ENCODE measurements around the gene TMEM62. TPM values are rescaled to one million over a fixed set of nuclear protein-coding genes. Genes with fewer than 3 reads are reported as not detected.

Gene TMEM62
- total and polyA plus RNA-seq, 2 donors (not counting 1 experiment from before 2014, with no cell fraction given), result 18.6 to 65.3 TPM

DNA sequence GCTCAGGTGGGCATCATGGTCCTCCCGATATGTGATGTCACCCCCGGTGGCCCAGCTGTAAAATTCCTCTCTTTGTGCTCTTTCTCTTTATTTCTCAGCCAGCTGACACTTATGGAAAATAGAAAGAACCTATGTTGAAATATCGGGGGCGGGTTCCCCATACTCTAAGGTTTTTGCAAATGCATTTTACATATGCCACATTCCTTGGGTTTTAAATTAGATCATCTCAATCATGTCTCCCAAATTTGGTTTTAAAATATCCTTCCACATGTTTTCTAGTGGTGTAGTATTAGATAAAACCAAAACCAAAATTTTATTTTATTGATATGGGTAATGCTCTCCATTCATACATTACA, 4.4 kb upstream of the TMEM62 start:
- no peak overlapping the region for H3K4me3 Mint-ChIP-seq
- Histone ChIP-seq H3K27me3 (replicated peaks in 1 of 4; ENCODE audit: control extremely low read depth in 1 of 4, control insufficient read depth in 3 of 4, insufficient read depth in 4 of 4, low read length in 3 of 4) (no peaks in the 10 kb centered on the region), H3K9me3 (ENCODE audit: control extremely low read depth in 1 of 3, control insufficient read depth in 2 of 3, insufficient read depth in 1 of 3, low read length in 2 of 3) (peaks cover 0 to 2% (median 1%) of the 10 kb centered on the region in 3 donors), H2AFZ (ENCODE audit: insufficient read depth, low read depth, low read length, poor library complexity, severe bottlenecking) (no peak overlapping the region), H3K4me1 (ENCODE audit: control insufficient read depth in 2 of 2, insufficient read depth in 2 of 2, low read length in 2 of 2) (peaks cover 5 to 8% of the 10 kb centered on the region in 2 donors), H3K79me2 (ENCODE audit: control insufficient read depth, insufficient read depth, low read length) (peaks cover 7% of the 10 kb centered on the region), H4K20me1 (ENCODE audit: control insufficient read depth, insufficient read depth, low read length, poor library complexity, severe bottlenecking) (no peaks in the 10 kb centered on the region), H3K4me2 (replicated peaks; ENCODE audit: low read depth, low read length, poor library complexity, severe bottlenecking) (no peak overlapping the region), H3K4me3 (ENCODE audit: control extremely low read depth in 1 of 5, extremely low read depth in 1 of 5, insufficient read depth in 1 of 5, low read depth in 2 of 5, low read length in 4 of 5) (no peak overlapping the region), H3K36me3 (replicated peaks in 1 of 2; ENCODE audit: control extremely low read depth in 1 of 2, control insufficient read depth in 1 of 2, extremely low read depth in 1 of 2, insufficient read depth in 2 of 2, low read length in 1 of 2) (no peaks in the 10 kb centered on the region), H3K27ac (ENCODE audit: low read length in 2 of 2) (no peak overlapping the region), H3K9ac (ENCODE audit: low read length) (no peak overlapping the region)
- H3K27ac Mint-ChIP-seq, result no peak overlapping the region
- CTCF ChIA-PET, result no interaction called here
- H3K4me1 Mint-ChIP-seq, result peaks cover 5% of the 10 kb centered on the region
- no CpG with 5 or more reads among the region's 4 CpGs for WGBS (ENCODE audit: insufficient coverage)
- H3K27me3 Mint-ChIP-seq, result no peaks in the 10 kb centered on the region
- TF ChIP-seq EZH2 (IDR thresholded peaks at IDR 0.05; ENCODE audit: borderline replicate concordance, insufficient read depth, low read depth, low read length, poor library complexity, severe bottlenecking), result no peak
- no peak for DNase-seq
- no peak for ATAC-seq (ENCODE audit: low read depth)
- intact Hi-C loops (cut with micrococcal nuclease), result no loop called here
- POLR2A ChIA-PET, result no interaction called here
- H3K9me3 Mint-ChIP-seq (ENCODE audit: insufficient read depth), result peaks cover 10% of the 10 kb centered on the region

DNA sequence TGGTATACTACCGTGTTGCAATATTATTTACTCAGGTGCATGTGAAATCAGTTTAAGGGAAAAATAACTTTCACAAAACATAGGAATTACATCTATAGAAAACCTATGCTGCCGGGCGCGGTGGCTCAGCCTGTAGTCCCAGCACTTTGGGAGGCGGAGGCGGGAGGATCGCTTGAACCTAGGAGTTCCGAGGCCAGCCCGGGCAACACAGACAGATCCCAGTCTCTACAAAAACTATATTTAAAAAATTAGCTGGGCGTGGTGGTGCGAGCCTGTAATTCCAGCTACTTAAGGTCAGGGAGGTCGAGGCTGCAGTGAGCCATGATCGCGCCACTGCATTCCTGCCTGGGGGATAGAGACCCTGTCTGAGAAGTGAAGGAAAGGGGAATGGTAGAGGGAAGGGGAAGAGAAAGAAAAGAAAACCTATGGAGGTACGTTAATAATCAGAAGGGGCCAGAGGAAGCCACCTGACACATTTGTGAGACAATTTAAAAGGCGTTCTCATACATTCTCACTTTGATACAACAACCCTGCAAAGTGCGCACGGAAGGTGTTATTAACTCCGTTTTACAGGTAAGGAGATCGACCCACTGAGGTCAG, 456 bp upstream of the TMEM62 start:
- Histone ChIP-seq H3K27ac (ENCODE audit: low read length in 2 of 2) (peak overlapping the region; percentile 47 to 85), H3K27me3 (replicated peaks in 1 of 4; ENCODE audit: control extremely low read depth in 1 of 4, control insufficient read depth in 3 of 4, insufficient read depth in 4 of 4, low read length in 3 of 4) (no peaks in the 10 kb centered on the region), H3K79me2 (ENCODE audit: control insufficient read depth, insufficient read depth, low read length) (peaks cover 41% of the 10 kb centered on the region), H3K4me3 (ENCODE audit: control extremely low read depth in 1 of 5, extremely low read depth in 1 of 5, insufficient read depth in 1 of 5, low read depth in 2 of 5, low read length in 4 of 5) (peak overlapping the region; percentile 59 to 91 (median 76)), H3K9ac (ENCODE audit: low read length) (peak overlapping the region; percentile 85), H3K4me1 (ENCODE audit: control insufficient read depth in 2 of 2, insufficient read depth in 2 of 2, low read length in 2 of 2) (peaks cover 18 to 21% of the 10 kb centered on the region in 2 donors), H4K20me1 (ENCODE audit: control insufficient read depth, insufficient read depth, low read length, poor library complexity, severe bottlenecking) (peaks cover 10% of the 10 kb centered on the region), H2AFZ (ENCODE audit: insufficient read depth, low read depth, low read length, poor library complexity, severe bottlenecking) (peak overlapping the region; percentile 77), H3K9me3 (ENCODE audit: control extremely low read depth in 1 of 3, control insufficient read depth in 2 of 3, insufficient read depth in 1 of 3, low read length in 2 of 3) (peaks cover 0 to 2% (median 1%) of the 10 kb centered on the region in 3 donors), H3K4me2 (replicated peaks; ENCODE audit: low read depth, low read length, poor library complexity, severe bottlenecking) (peak overlapping the region; percentile 78), H3K36me3 (replicated peaks in 1 of 2; ENCODE audit: control extremely low read depth in 1 of 2, control insufficient read depth in 1 of 2, extremely low read depth in 1 of 2, insufficient read depth in 2 of 2, low read length in 1 of 2) (peaks cover 0 to 16% of the 10 kb centered on the region in 2 experiments)
- Mint-ChIP-seq H3K27ac (peak overlapping the region; percentile 94), H3K4me3 (peak overlapping the region; percentile 93), H3K9me3 (ENCODE audit: insufficient read depth) (peaks cover 10% of the 10 kb centered on the region), H3K27me3 (no peaks in the 10 kb centered on the region), H3K4me1 (peaks cover 24% of the 10 kb centered on the region)
- TF ChIP-seq, protein P1, sequence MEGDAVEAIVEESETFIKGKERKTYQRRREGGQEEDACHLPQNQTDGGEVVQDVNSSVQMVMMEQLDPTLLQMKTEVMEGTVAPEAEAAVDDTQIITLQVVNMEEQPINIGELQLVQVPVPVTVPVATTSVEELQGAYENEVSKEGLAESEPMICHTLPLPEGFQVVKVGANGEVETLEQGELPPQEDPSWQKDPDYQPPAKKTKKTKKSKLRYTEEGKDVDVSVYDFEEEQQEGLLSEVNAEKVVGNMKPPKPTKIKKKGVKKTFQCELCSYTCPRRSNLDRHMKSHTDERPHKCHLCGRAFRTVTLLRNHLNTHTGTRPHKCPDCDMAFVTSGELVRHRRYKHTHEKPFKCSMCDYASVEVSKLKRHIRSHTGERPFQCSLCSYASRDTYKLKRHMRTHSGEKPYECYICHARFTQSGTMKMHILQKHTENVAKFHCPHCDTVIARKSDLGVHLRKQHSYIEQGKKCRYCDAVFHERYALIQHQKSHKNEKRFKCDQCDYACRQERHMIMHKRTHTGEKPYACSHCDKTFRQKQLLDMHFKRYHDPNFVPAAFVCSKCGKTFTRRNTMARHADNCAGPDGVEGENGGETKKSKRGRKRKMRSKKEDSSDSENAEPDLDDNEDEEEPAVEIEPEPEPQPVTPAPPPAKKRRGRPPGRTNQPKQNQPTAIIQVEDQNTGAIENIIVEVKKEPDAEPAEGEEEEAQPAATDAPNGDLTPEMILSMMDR (IDR thresholded peaks at IDR 0.05), result no peak
- TF ChIP-seq EZH2 (IDR thresholded peaks at IDR 0.05; ENCODE audit: borderline replicate concordance, insufficient read depth, low read depth, low read length, poor library complexity, severe bottlenecking), result no peak
- ChIA-PET CTCF (interaction anchor here (1.4 kb wide), 1 partner anchor 10 kb away, joined by 3 read pairs; no protein-coding TSS in a partner anchor), POLR2A (interaction anchor here (2.1 to 2.3 kb wide), 2 partner anchors 14 to 27 kb away, joined by 7 to 10 read pairs; partner anchors contain the start of gene UBR1)
- intact Hi-C loops (cut with micrococcal nuclease), result loop anchor here (1.0 to 5.0 kb wide), 5 partner anchors 10 to 52 kb away; partner anchors contain the start of genes CCNDBP1 and UBR1
- 14% methylated on average over 10 of the region's 20 CpGs for WGBS (ENCODE audit: insufficient coverage)
- DNase-seq (no peak), ATAC-seq (ENCODE audit: low read depth) (no peak)

Data from B cell (primary cell).